Measurements from ENCODE around the gene CADM1. TPM values are rescaled to one million over a fixed set of nuclear protein-coding genes. Genes with fewer than 3 reads are reported as not detected.

CADM1 gene
- total RNA-seq, 1 donor from 2014 or later: 65.4 TPM

DNA sequence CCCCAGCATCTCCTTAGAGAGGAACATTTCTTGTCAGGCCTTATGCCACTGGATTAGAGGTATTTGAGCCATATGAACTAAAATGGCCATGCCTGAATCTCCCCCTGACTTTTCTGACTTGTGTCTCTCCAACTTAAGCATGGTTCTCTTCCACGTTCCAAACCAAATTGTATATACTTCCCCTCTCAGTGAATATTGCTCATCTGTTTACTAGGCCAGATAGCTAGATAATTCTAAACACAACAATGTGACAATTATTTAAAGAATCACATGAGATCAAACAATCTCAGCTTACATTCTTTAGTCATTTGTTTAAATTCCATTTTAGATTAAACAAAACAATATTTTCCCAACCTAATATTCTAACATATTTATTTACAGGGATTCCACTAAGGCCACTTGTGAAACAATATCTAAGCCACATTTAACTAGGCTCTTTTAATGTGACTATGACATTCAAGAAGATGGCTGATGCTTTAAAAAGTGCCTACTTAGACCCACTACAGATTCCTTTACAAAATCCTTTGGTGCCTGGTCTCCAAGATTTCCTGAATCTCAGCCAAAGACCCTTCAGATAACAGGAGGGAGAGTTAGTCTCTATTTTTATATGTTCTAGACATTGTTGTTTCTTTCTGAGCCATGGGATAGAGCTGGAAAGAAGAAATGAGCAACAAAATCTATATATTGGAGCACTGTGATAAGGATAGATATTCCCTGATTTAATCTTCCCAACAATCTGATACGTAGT is 105.7 kb downstream of the CADM1 start:
- no peak for DNase-seq (ENCODE audit: low read depth)

DNA sequence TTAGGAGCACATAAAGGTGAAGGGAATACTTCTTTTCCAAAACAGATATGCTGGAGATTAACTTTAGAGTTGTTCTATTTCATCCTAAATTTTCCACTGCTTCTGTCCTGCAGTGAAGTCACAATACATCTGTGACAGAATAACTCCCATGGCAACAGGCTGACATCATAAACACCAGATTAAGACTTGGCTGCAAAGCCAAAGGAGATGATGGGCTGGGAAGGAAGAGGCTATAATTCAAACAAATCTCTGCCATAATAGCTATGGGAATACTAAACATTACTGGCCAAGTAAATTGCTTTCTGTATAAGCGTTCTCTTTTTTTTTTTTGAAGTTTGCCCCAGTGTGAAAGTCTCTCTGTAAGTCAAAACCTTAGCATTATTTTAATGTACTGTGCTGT is 107.7 kb downstream of the CADM1 start:
- no peak for DNase-seq (ENCODE audit: low read depth)

DNA sequence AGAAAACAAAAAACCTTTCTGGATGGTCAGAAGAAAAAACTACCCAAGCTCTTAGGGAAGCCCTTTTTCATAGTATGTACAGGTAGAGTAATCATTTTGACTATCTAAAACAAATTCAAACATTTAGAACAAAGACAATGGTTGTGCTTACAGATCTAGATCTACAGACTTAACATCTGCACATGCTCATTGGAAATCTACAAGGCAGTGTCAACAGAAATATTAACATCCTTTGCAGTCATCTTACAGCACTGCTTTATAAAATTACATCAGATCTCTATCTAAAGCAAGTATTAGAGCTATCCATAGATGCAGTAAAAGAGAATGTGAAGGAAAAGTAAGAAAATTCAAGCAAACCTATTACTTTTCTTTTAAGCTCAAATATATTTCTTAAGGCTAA is 110.3 kb downstream of the CADM1 start:
- no peak for DNase-seq (ENCODE audit: low read depth)

DNA sequence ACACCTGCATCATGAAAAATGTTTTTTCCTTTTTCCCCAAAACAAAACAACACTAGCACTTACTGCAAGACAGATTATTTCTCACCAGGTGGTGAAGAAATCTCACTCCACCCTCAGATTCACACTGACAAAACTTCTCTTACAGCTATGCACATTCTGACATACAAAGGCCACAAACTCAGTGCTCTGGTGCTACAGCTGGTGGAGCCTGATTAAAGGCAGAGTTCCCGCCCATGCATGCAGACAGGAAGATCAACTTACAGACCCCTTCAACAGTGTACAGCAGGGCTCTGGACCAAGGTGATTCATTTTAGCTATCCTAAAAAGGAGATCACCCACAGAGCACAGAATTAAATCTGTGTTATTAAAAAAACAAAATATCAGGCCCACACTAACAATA is 112.6 kb downstream of the CADM1 start:
- no peak for DNase-seq (ENCODE audit: low read depth)

DNA sequence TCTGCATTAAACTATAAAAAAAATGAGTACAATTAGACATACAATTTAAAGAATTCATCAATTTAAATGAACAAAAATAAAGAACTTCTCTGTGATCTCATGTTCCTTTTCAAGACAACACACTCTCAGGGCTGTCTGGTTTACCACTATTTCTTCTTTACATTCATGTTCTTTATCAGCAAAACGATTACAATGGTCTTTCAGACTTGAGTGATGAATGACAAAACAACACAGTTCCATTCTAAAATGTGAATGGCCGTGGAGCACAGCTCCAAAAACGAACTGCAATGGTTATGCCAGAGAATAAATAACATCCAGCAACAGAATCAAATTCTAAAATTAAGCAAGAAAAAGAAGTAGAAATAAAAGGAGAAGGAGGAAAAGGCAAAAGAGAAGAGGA is 113.1 kb downstream of the CADM1 start:
- DNase-seq (ENCODE audit: low read depth): no peak

DNA sequence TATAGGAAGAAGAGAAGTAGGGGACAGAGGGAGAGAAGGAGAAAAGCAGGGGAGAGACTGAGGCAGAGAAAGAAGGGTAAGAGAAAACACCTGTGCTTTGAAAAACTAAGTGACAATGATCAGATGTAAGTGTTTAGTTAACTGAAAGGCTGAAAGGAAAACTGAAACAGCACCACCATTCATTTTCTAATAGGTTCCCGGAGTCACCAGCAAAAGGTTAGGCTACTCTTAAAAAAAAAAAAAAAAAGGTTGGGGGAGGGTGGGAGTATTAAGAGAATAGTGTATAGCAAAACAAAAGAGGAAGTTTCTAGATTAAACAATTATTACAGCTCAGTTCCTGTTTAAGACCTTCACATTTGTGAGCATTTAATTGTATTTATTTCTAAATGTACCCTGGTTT is 113.8 kb downstream of the CADM1 start:
- DNase-seq (ENCODE audit: low read depth): no peak

DNA sequence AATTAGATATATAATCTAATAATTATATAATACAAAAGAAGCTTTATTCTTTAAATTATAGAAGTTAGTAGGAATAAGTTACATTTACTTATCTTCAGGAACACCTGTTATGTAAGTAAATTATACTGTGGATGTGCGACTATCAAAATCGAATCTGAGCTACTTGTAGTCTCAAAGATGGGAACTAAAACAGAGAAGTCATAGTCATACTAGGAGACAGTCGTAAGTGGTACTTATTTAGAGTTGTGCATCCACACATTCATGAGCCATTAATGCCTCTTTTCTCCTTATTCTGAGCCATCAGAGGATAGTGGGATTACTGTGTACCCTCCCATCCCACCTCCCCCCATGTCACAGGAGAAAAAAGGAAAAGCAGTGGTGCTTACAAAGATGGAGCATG is 114.4 kb downstream of the CADM1 start:
- no peak for DNase-seq (ENCODE audit: low read depth)

DNA sequence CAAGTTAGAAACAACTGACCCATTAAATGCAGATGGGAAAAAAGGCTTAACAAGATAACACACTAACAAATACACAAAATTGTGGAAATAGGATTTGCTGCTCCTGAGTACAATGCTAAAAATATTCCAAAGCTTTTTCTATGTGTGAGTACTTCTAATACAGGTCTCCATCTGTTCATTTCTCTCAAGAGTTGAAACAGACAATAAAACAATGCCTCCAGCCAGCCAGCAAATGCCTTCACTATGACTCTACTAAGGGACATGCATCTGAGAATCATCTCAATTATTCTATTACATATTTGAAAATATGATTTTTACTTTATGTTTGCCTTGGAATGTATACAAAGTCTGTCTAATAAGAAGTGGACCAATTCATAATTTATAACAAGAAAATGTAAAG is 119.0 kb downstream of the CADM1 start:
- DNase-seq (ENCODE audit: low read depth): no peak

DNA sequence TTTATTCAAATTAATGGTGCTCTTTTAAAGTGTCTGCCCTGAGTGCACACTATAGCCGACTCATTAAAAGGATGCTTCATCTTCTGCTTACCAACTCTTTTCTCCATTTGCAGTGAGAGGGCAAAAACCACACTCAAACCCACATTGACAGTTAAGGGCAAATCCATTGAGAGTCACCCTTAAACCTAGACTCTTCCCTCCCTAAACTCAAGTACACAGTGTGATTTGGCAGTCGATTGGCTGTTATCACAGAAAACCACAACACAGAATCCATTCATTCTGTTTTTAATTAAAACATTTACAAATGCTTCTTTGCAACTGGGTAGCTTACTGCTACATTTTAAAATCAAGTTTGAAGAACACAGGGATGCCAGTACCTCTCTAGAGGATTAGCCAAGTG is 120.0 kb downstream of the CADM1 start:
- DNase-seq (ENCODE audit: low read depth): no peak

DNA sequence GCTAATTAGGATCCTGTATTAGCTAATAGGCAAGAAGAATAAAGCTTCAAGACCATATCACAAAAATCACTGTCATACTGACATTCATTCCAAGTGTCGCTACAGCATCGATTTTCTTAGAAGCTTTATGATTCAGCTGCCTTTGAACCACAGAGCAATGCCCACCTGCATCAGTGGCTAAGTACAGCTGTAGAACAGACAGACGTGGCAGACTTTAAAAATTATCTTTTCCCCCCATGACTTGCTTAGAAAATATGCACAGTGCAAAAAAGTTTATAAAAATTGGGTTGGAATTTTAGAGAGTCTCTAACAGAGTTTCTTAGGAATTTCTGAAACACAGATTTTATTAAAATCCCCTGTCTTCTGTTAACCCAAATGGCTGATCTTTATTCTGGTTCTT is 120.8 kb downstream of the CADM1 start:
- DNase-seq (ENCODE audit: low read depth): no peak

DNA sequence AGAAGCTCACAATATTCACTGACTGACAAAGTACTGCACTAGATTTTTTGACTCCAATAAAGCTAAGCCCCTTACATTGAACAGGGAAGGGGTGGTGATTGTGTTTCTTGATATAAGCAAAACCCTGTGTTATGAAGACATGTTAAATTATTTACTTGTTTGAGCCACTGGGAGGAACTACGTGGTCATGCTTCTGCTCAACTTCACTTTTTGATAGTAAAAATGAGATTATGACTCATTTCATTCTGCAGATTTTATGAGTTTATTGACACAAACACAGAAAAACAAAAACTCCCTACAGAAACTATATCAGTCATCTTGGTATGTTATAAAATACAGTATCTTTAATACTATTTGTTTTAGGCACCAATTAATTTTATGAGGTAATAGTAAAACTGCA is 124.7 kb downstream of the CADM1 start:
- peak; percentile 7 for DNase-seq (ENCODE audit: low read depth)

DNA sequence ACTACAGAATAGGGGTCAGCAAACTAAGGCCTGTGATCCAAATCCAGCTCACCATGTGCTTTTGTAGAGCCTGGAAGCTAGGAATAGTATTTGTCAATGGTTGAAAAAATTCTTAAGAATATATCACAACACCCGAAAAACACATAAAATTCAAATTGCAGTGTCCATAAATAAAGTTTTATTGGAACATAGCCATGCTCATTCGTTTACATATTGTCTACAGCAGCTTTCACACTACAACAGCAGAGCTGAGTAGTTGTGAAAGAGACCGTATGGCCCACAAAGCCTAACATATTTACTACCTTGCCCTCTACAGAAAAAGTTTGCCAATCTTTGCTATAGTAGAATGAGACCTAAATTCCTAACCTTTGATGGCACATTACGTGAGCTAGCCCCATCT is 125.7 kb downstream of the CADM1 start:
- DNase-seq (ENCODE audit: low read depth): no peak

DNA sequence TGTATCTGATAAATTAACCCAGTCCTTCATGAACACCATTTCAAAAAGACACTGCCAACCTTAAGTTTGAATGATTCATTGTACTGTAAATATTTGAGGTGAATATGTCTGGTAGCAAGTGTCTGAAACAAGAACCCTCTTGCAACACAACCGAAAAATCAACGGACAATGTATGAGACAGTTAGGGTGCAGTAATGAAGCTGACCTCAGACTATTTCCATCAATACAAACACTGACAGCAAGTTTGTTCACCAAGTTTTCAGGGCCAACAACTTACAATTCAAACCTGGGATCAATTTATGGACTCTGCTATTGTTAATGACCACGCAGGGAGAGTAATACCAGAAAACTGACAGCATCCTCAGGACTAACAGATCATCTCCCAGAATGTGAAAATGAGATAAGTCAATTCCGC is 126.3 kb downstream of the CADM1 start:
- no peak for DNase-seq (ENCODE audit: low read depth)

DNA sequence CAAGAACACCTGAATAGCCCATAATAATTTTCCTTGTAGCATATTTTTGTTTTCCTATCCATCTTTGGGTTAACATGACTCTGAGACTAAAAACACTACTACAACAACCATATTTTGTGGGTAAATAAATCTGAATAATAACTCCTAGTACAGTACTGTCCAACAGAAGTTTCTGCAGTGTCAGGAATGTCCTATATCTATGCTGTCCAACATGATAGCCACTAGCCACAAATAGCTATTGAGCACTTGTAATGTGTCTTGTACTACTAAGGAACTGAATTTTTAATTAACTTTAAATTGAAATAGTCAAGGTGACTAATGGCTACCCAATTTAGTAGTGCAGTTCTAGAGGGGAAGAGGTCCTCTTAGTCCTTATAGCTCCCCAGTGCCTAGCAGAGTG is 135.6 kb downstream of the CADM1 start:
- no peak for DNase-seq (ENCODE audit: low read depth)

DNA sequence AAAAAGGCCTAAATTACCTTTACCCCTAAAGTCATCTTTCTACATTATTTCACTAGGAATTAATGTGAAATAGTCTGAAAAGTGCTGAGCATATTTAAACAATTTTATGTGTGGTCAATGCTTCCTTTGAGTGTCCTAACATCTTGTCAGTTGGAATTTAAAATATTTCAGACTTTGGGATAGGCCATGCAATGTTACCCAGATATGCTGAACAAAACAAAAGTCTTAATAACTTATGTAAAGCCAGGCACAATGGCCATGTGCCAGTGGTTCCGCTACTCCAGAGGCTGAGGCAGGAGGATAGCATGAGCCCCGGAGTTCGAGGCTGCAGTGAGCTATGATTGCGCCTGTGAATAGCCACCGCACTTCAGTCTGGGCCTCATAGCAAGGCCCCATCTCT is 137.4 kb downstream of the CADM1 start:
- DNase-seq (ENCODE audit: low read depth): no peak

DNA sequence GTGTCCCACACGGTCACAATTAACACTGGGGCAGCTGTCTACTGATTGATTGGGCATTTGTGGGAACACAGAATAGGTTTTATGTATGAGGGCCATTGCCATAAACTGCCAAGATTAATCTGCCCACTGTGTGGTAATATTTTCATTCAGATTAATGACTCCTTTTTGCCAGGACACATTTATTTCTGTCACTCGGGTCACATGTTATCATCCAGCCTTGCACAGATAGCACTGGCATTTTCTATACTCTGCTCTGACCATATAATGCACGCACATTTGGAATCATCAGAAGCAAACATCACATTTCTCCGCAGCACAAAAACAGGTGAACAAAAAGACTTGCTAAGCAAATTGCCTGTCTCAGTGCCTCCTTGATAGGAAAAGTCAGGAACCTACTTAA is 138.3 kb downstream of the CADM1 start:
- no peak for DNase-seq (ENCODE audit: low read depth)

DNA sequence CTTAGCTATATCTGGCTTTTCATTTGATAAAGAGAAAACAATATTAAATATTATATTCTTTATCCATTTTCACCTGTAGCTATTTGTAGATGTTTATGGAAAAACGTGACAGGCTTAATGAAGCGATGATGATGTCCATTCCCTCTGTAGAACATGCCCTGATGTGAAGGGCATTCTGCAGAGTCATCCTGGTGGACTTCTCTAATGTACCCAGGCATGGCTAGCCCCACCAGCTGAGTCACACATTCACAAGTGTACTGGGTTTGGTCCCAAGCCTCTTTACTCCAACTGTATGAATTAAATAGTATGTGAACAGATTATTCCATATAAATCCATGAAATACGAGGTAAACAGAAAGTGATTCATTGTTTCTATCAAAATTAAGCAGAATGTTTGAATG is 139.3 kb downstream of the CADM1 start:
- peak; percentile 19 for DNase-seq (ENCODE audit: low read depth)

DNA sequence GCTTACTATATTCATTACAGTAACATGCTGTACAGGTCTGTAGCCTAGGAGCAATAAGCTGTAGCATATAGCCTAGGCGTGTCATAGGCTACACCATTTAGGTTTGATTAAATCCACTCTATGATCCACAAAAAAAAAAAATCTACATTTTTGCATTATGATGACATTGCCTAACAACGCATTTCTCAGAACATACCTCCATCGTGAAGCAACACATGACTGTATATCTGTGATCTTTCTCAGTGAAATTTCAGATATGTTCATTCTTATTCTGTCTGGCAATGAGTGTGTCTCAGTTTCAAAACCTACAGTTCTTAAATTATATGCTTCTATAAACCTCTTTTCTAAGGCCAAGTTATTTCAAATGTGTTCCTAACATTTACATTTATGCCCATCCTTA is 140.3 kb downstream of the CADM1 start:
- no peak for DNase-seq (ENCODE audit: low read depth)

DNA sequence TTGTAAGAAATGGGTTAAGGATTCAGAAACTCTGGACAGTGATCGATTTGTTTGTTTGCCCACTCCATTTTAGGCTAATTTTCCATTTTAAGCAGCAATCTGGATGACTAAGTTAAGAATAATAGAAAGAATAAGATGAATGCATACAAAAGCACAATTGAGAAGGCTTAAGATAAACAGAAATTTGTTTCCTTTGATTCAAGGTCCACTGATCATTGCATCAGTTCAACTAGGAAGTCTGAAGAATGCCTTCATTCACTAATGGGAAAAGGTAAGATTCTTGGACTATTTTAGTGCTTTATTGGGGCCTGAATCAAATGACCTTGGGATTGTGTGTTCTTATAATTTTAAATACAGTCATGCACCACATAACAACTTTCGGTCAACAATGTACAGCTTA is 140.8 kb downstream of the CADM1 start:
- DNase-seq (ENCODE audit: low read depth): peak; percentile 66

DNA sequence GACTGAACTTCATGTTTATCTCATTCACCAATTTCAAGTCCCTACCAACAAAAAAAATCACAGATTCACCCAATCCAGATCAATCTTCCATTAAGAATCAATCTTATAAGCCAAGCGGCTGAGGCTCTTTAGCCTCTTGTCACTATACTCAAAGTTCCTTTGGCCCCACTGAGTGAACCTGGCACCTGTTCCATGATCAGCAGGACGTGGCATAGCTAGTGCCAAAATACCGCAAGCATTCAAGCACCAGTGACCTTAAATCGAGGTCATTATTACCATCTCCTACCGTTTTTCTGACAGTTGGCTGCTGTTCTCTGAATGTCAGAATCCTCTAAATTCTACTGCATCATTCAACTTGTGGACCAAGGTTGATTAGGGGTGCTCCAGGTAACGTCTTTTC is 141.2 kb downstream of the CADM1 start:
- no peak for DNase-seq (ENCODE audit: low read depth)

DNA sequence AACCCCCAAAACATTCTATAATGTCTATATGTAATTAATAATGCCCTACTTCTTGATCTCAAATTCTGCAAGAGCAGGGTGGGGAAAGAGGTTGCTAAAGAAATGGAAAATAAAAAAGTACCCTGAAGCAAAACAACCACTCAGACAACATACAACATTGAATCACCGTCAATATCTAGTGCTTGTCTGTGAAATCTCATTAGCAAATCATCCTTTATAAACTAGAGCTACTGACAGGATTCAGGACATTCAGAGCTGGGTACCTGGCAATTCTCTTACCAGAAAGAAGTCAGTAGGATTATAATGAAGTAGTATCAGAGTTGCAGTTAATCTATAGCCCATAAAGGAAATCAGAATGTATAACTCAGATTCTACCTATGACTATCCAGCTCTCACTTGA is 143.2 kb downstream of the CADM1 start:
- DNase-seq (ENCODE audit: low read depth): no peak

DNA sequence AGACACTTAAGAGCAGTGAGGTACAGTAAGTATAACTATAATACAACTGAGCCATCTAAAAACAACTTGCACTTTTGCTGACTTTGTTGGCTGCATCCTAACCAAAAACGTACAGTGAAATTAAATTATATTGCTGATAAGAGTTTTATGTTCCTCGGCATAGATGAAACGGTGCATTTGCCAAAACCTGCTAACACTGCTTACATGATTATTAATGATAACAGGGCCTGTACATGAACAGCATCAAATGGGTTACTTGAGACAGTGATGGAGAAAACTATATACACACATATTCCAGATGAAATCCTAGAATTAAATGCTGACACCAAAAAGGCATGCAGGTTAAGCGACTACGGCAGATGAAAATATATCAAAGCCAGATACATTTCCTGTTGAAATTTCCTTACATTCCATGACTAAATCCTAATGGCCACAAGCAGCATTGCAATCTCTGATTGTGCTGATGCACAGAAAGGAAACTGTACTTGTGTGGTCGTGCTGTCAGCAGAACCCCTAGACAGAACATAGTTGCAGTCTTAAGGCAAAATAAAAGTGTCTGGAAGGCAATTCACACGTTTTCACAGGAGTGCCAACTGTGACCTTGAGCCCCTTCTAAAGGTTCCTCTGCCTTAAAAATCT is 143.9 kb downstream of the CADM1 start:
- no peak for DNase-seq (ENCODE audit: low read depth)

DNA sequence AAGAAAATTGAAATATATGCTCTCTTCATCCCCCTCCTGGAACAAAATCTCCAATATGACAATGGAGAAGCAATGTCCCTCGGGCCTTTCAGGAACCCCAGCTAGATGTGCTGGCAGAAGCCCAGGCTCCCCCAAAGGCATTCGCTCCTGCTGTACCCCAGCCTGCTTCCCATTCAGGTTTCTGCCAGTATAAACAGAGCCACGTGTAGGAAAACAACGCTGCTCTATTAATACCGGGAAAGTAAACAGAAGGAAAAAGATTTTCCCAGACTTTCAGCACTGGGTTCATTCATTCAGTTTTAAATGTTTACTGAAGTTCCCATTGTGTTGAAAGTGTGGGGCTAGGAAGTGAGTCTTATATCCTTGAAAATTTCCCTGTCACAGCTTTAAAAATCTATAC is 147.1 kb downstream of the CADM1 start:
- DNase-seq (ENCODE audit: low read depth): no peak
